ENCODE measurements around the gene S100A6.
"Not testable (repeated sequence)": the region's sequence is repeated elsewhere in the genome, so short reads cannot be mapped to it uniquely, and the experiment has no call there.

The S100A6 gene

DNA sequence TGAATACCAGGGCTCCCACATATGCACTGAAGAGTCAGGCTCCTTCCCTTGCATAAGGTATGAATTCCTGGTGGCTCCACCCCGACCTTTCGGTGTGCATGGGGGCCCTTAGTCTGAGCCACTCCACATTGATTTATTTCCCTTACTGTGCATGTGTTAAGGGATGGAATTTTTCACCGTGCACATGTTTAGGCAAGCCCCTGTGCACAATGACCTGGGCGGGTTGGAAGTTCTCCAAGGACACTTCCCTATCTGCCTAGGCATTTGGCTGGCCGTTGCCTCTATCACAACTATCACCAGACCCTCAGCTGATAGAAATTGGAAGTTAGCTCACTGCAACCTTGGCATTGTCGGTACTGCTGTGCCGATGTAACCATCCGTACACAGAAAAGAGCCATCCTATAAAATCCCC, 9.7 kb downstream of the S100A6 start:
- DNase-seq: peak; percentile 76 to 80

- no peak for DNase-seq
Measured at GRCh38 chr1:153525088-153525728, 10.6 kb downstream of the S100A6 start.

GRCh38 chr1:153522353-153523048, 13.3 kb downstream of the S100A6 start:
- DNase-seq: not testable (repeated sequence)

GRCh38 chr1:153521808-153522207, 14.0 kb downstream of the S100A6 start:
- DNase-seq: not testable (repeated sequence)

DNA sequence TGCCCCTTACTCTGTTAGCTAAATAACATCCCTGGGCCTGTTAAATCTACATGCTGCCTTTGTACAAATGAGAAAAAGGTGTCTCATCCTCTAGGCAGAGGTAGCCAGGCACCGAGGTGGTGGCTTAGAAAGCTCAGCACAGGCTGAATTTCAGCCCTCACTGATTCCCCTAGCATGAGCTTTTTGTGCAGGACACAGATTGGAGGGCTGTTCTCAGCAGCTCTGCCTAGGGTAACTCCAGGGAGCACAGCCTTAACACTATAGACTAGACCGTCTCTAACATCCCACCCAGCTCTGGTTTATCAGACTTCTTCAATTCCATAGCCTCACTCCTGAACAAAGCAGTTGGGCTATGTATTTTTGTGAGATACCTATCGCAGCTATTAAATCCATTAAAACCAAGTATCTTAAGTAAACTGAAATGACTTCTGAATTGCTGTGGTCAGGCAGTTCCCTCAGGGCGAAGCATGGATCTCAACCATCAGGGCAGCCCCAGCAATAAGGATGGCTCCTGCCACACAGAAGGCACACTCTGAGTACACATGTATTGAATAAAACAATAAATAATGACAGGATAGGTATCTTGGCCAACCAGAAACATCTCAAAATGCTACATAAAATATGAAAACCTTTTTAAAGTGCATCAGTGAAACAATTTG, 14.8 kb downstream of the S100A6 start:
- no peak for DNase-seq

GRCh38 chr1:153520137-153520691, 15.6 kb downstream of the S100A6 start:
- DNase-seq: not testable (repeated sequence)

GRCh38 chr1:153519242-153519641, 16.5 kb downstream of the S100A6 start:
- DNase-seq: no peak

DNA sequence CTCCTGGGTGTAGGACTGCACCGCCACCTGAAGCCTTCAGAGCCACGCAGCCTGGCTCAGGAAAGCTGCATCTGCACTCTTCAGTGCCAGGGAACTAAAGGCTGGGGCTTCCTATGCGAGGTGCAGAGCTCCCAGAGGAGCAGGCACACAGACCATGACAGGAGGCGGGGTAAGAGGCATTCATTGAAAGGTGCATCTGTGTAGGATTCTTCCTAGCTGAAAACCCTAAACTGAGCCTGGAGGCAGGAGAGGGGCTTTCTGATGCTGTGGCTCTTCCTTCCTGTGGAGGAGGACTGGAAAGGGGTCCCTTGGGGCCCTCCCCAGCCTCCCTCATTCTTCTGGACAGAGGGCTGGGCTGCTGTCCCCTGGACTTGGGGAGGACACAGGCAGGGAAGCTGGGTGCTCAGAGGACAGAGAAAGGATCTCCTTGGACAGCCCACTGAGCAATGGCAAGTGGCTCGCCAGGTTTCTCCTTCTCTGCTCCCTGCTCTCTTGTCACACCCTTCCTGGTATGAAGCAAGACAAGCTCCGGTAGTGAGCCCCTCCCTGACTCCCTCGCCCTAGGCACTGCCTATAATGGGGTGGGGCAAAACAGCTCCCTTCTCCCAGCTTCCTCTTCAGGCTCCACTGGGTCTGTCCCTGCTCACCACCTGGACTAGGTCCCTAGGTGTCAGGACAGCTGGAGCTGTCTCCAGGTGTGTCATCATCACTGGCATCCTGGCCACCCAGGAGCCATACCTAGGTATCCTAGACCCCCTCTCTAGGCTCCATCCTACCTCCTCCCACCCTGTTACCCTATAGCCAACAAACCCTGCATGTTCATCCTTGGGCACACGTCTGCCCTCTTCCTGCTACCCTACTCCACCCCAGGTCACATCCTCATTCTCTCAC, 20.0 kb downstream of the S100A6 start:
- DNase-seq: peak; percentile 26 to 33

- DNase-seq: no peak
Measured at GRCh38 chr1:153513666-153514065, 22.1 kb downstream of the S100A6 start.

DNA sequence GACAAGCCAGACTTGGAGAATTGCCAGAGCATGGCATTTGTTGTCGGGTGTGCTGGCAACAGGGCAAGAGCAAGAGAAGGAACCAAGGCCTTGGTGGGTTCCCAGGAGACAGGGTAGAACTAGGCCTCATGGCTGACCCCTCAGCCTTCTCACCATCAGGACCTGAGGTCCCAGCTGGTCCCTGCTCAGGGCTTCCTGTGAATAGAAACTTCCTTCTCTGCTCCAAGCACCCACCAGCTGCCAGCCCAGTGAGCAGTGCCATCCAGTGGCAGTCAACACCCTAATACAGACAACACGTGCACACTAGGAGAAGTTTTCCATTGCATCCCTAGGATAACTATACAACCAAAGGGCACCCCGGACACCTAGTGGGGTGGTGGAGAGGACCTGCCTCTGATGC, 22.8 kb downstream of the S100A6 start:
- DNase-seq: no peak

GRCh38 chr1:153510984-153511410, 24.8 kb downstream of the S100A6 start:
- DNase-seq: peak; percentile 77

DNA sequence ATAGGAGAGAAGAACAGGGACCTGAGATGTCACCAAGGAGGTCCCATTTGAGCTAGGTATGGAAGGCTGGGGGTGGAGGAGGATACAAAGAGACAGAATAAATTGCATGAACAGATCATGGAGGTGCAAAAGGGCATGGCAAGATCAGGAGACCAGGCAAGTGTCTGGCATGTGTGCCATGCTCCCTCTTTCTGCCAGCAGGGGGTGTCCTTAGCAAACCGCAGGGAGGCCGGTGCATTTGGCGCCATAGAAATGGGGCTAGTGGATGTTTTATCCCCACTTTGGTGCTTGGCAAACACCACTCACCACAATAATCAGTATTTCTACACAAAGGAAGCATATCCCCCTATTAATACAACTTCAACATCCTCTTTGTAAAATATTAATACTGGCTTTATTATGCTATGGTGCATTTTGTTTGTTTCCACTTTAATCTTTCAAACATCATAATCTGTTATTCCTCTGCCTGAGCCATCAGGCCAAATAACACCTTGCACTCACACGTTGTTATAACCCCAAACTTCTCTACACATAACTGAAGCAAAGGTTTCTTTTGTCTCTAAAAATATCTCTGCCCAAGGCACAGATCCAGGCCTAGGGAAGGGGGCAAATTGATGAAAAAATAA, 25.9 kb downstream of the S100A6 start:
- DNase-seq: peak; percentile 36 to 62

GRCh38 chr1:153509036-153509435, 26.8 kb downstream of the S100A6 start:
- DNase-seq: no peak

- DNase-seq: no peak
Measured at GRCh38 chr1:153507926-153508583, 27.7 kb downstream of the S100A6 start.

- no peak for DNase-seq
Measured at GRCh38 chr1:153506831-153507413, 28.9 kb downstream of the S100A6 start.

- DNase-seq: no peak
Measured at GRCh38 chr1:153506386-153506785, 29.4 kb downstream of the S100A6 start.

- DNase-seq: no peak
Measured at GRCh38 chr1:153505576-153505975, 30.2 kb downstream of the S100A6 start.

GRCh38 chr1:153503766-153504165, 32.0 kb downstream of the S100A6 start:
- no peak for DNase-seq

GRCh38 chr1:153498746-153499145, 37.0 kb downstream of the S100A6 start:
- DNase-seq: no peak

DNA sequence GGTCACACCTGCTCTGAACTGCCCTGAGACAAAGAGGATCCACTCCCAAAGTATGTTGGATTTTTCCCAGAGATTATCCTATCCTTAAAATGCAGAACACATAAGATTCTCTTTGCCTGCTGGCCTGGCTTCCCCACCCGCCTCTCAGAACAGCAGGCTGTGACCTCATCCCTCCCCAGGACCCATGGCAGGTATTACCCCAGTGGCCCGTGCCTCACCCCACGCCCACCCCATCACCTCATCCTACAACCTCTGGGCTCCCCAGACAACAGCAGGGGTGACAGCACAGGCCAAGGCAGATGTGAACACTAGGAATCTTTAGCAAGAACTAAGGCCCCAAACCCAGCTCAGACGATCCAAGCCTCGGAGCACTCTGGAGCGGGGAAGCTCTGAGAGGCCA, 40.3 kb downstream of the S100A6 start:
- no peak for DNase-seq

DNA sequence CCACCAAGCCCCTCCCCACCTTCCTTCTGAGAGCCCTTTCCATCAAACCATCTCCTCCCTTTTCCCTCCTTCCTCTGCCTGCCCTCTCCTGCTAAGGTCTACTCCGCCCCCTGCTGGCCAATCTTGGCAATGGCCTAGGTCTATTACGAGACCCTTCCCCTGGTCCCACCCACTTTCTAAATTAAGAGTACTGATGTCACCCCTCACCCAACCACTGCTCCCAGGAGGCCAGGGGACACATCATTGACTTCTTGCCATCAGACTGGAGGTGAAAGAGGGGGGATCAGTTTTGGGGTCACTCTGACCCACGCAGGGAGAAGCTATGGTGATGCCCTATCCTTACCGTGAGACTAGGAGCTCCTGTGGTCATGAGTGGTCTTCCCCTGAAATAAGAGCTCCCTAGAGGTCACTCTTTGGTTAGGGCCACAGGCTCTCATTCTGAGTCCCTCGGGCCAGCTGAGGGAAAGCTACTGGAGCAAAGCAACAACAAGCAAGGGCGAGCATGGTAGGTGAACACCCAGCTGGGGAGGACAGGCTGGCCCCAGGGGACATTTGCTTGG, 40.7 kb downstream of the S100A6 start:
- DNase-seq: peak; percentile 55 to 88

Measured in NCI-H187 (cell line).